ENCODE data around the gene TMEM139.

TMEM139 gene

GRCh38 chr7:143283381-143283780 lies 1.4 kb upstream of the TMEM139 start:
- ChIA-PET CTCF (interaction anchor here (0.6 to 1.4 kb wide), 3 partner anchors 22 to 43 kb away, joined by 4 to 5 read pairs (median 4); no protein-coding TSS in a partner anchor), POLR2A (interaction anchor here (1.2 kb wide), 1 partner anchor 20 kb away, joined by 5 read pairs; the partner anchor contains the start of gene GSTK1)
- Histone ChIP-seq H3K36me3 (ENCODE audit: control insufficient read depth in 2 of 2, insufficient read depth in 1 of 2, low read length in 2 of 2) (no peaks in the 10 kb centered on the region), H3K4me3 (ENCODE audit: low read depth, low read length) (no peak overlapping the region), H3K9me3 (ENCODE audit: control insufficient read depth, insufficient read depth, low read depth, low read length) (no peaks in the 10 kb centered on the region), H3K4me1 (ENCODE audit: control insufficient read depth, insufficient read depth, low read length) (no peaks in the 10 kb centered on the region), H3K27ac (ENCODE audit: extremely low read depth, low read depth, low read length) (no peak overlapping the region)
- TF ChIP-seq YY2 (tag by site-specific recombination; IDR thresholded peaks at IDR 0.05) (no peak), ZNF26 (tag by site-specific recombination; IDR thresholded peaks at IDR 0.05) (no peak), KLF7 (tag by site-specific recombination; IDR thresholded peaks at IDR 0.05; ENCODE audit: borderline replicate concordance) (no peak), ZBTB48 (tag by site-specific recombination; IDR thresholded peaks at IDR 0.05) (no peak), ZNF514 (tag by site-specific recombination; IDR thresholded peaks at IDR 0.05) (no peak)

GRCh38 chr7:143285470-143285778 lies 666 bp downstream of the TMEM139 start:
- no peak overlapping the region for H3K4me3 ChIP-seq (ENCODE audit: low read depth, low read length)
- H3K9me3 ChIP-seq (ENCODE audit: control insufficient read depth, insufficient read depth, low read depth, low read length) = no peaks in the 10 kb centered on the region
- H3K4me1 ChIP-seq (ENCODE audit: control insufficient read depth, insufficient read depth, low read length) = no peaks in the 10 kb centered on the region
- TF ChIP-seq ZNF664 (tag by site-specific recombination; IDR thresholded peaks at IDR 0.05) = no peak
- no peak for TF ChIP-seq BCL11A (tag by site-specific recombination; IDR thresholded peaks at IDR 0.05; ENCODE audit: low read depth)
- TF ChIP-seq FEZF1 (tag by site-specific recombination; IDR thresholded peaks at IDR 0.05) = no peak
- TF ChIP-seq ZNF175 (tag by site-specific recombination; IDR thresholded peaks at IDR 0.05) = no peak
- no peak for TF ChIP-seq ZNF26 (tag by site-specific recombination; IDR thresholded peaks at IDR 0.05)
- TF ChIP-seq ZBTB10 (tag by site-specific recombination; IDR thresholded peaks at IDR 0.05) = no peak
- TF ChIP-seq ZNF623 (tag by site-specific recombination; IDR thresholded peaks at IDR 0.05) = no peak
- TF ChIP-seq HOXC10 (CRISPR knock-in tag; IDR thresholded peaks at IDR 0.05) = no peak
- H3K27ac ChIP-seq (ENCODE audit: extremely low read depth, low read depth, low read length) = no peak overlapping the region
- peaks cover 0 to 5% of the 10 kb centered on the region in 2 experiments; a peak in 2 of 3 replicates for H3K36me3 ChIP-seq (ENCODE audit: control insufficient read depth in 2 of 2, insufficient read depth in 1 of 2, low read length in 2 of 2)
- ChIA-PET CTCF (interaction anchor here (1.6 kb wide), 1 partner anchor 70 kb away, joined by 4 read pairs; no protein-coding TSS in a partner anchor), POLR2A (no interaction called here)

- H3K36me3 ChIP-seq (ENCODE audit: control insufficient read depth in 2 of 2, insufficient read depth in 1 of 2, low read length in 2 of 2) = peaks cover 0 to 10% of the 10 kb centered on the region in 2 experiments; a peak in 2 of 3 replicates
- TF ChIP-seq ZNF843 (tag by site-specific recombination; IDR thresholded peaks at IDR 0.05) = no peak
- no peak for TF ChIP-seq GFI1B (tag by site-specific recombination; IDR thresholded peaks at IDR 0.05)
- no peak for TF ChIP-seq ZNF837 (tag by site-specific recombination; IDR thresholded peaks at IDR 0.05)
- TF ChIP-seq ZEB2 (tag by site-specific recombination; IDR thresholded peaks at IDR 0.05) = no peak
- no peak for TF ChIP-seq ZNF138 (tag by site-specific recombination; IDR thresholded peaks at IDR 0.05; ENCODE audit: borderline replicate concordance)
- no peak for TF ChIP-seq ZFHX2 (tag by site-specific recombination; conservative IDR thresholded peaks at IDR 0.05)
- no peak for TF ChIP-seq ZFP69B (tag by site-specific recombination; IDR thresholded peaks at IDR 0.05)
- no peaks in the 10 kb centered on the region for H3K4me1 ChIP-seq (ENCODE audit: control insufficient read depth, insufficient read depth, low read length)
- POLR2A ChIA-PET = interaction anchor here (1.0 kb wide), 1 partner anchor 23 kb away, joined by 4 read pairs; the partner anchor contains the start of gene GSTK1
- no peak overlapping the region for H3K4me3 ChIP-seq (ENCODE audit: low read depth, low read length)
- CTCF ChIA-PET = interaction anchor here (1.6 kb wide), 1 partner anchor 71 kb away, joined by 4 read pairs; no protein-coding TSS in a partner anchor
- H3K9me3 ChIP-seq (ENCODE audit: control insufficient read depth, insufficient read depth, low read depth, low read length) = no peaks in the 10 kb centered on the region
- H3K27ac ChIP-seq (ENCODE audit: extremely low read depth, low read depth, low read length) = no peak overlapping the region
These were observed 1.2 kb downstream of the TMEM139 start for GRCh38 chr7:143285806-143286521.

Data from HEK293 (cell line).